C4-2B (cell line): Measurements from ENCODE around the gene TCL1A.

Experiments used
- ZFX ChIP-seq: fragments of 450-650 bp; IDR thresholded peaks from 2 replicates; pipeline ENCODE4 v1.6.1; 2017
- TF ChIP-seq, protein P1 (sequence below): fragments of 450-650 bp; conservative IDR thresholded peaks from 2 replicates; pipeline ENCODE4 v1.5.1; 2017; ENCODE audit warnings: mild to moderate bottlenecking

GRCh38 chr14:95689441-95689840 is 24.5 kb downstream of the TCL1A start:
- TF ChIP-seq, protein P1, sequence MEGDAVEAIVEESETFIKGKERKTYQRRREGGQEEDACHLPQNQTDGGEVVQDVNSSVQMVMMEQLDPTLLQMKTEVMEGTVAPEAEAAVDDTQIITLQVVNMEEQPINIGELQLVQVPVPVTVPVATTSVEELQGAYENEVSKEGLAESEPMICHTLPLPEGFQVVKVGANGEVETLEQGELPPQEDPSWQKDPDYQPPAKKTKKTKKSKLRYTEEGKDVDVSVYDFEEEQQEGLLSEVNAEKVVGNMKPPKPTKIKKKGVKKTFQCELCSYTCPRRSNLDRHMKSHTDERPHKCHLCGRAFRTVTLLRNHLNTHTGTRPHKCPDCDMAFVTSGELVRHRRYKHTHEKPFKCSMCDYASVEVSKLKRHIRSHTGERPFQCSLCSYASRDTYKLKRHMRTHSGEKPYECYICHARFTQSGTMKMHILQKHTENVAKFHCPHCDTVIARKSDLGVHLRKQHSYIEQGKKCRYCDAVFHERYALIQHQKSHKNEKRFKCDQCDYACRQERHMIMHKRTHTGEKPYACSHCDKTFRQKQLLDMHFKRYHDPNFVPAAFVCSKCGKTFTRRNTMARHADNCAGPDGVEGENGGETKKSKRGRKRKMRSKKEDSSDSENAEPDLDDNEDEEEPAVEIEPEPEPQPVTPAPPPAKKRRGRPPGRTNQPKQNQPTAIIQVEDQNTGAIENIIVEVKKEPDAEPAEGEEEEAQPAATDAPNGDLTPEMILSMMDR = no peak
- TF ChIP-seq ZFX = no peak
